ENCODE measurements around the gene TOR3A. TPM values are rescaled to one million over a fixed set of nuclear protein-coding genes. Genes with fewer than 3 reads are reported as not detected.

The TOR3A gene
- total RNA-seq, 1 experiment from 2014 or later, result 70.8 TPM

- H3K27me3 ChIP-seq (ENCODE audit: low read length), result no peaks in the 10 kb centered on the region
- no peak overlapping the region for H3K4me3 ChIP-seq (ENCODE audit: low read length)
- DNase-seq (no peak), ATAC-seq (no peak)
- peak overlapping the region; percentile 60 for H3K4me2 ChIP-seq (ENCODE audit: low read length)
- intact Hi-C loops (cut with micrococcal nuclease), result loop anchor here (5.0 kb wide), 1 partner anchor 166 kb away; the partner anchor contains the start of gene SOAT1
- H3K79me2 ChIP-seq (ENCODE audit: low read length), result peaks cover 54% of the 10 kb centered on the region
- H4K20me1 ChIP-seq (ENCODE audit: low read length), result peaks cover 2% of the 10 kb centered on the region; the same call in 1 of the 2 replicates
- no peak overlapping the region for H2AFZ ChIP-seq (ENCODE audit: low read length)
- CTCF ChIA-PET, result no interaction called here
- no peaks in the 10 kb centered on the region for H3F3A ChIP-seq (ENCODE audit: low read length, unreplicated experiment)
- BruUV-seq (replicated peaks), result no TSS peak
- peak overlapping the region; percentile 95 for H3K27ac ChIP-seq (ENCODE audit: low read length)
- H3K4me1 ChIP-seq (ENCODE audit: insufficient read depth, low read length), result peaks cover 60% of the 10 kb centered on the region
- TF ChIP-seq CTCF (conservative IDR thresholded peaks at IDR 0.05; ENCODE audit: low read depth, low read length) (no peak), EZH2 (IDR thresholded peaks at IDR 0.05; ENCODE audit: low read length, unreplicated experiment) (no peak), EZH2phosphoT487 (IDR thresholded peaks at IDR 0.05; ENCODE audit: borderline replicate concordance, low read length) (no peak)
- H3K9ac ChIP-seq (ENCODE audit: low read length), result peak overlapping the region; percentile 21; the same call in 1 of the 2 replicates
- no peaks in the 10 kb centered on the region for H3K9me3 ChIP-seq (ENCODE audit: low read length)
- peaks cover 21% of the 10 kb centered on the region for H3K36me3 ChIP-seq (ENCODE audit: low read depth, low read length)
- no peaks in the 10 kb centered on the region for H3K9me2 ChIP-seq (replicated peaks; ENCODE audit: low read length)
- POLR2A ChIA-PET (ENCODE audit: unreplicated experiment), result no interaction called here
Measured at GRCh38 chr1:179126338-179127060, 44.6 kb downstream of the TOR3A start.

- Histone ChIP-seq H3K9ac (ENCODE audit: low read length) (peak overlapping the region; percentile 21; the same call in 1 of the 2 replicates), H3K4me1 (ENCODE audit: insufficient read depth, low read length) (peaks cover 60% of the 10 kb centered on the region)
- no TSS peak for BruUV-seq (replicated peaks)
Measured at GRCh38 chr1:179127163-179127895, 45.5 kb downstream of the TOR3A start.

More at GRCh38 chr1:179127163-179127895, 45.5 kb downstream of the TOR3A start:
- Histone ChIP-seq H3K9me2 (replicated peaks; ENCODE audit: low read length) (no peaks in the 10 kb centered on the region), H4K20me1 (ENCODE audit: low read length) (peaks cover 3% of the 10 kb centered on the region; the same call in 1 of the 2 replicates), H3K4me3 (ENCODE audit: low read length) (no peak overlapping the region), H3K27ac (ENCODE audit: low read length) (peak overlapping the region; percentile 95), H3K36me3 (ENCODE audit: low read depth, low read length) (peaks cover 22% of the 10 kb centered on the region), H3K9me3 (ENCODE audit: low read length) (no peaks in the 10 kb centered on the region), H3F3A (ENCODE audit: low read length, unreplicated experiment) (no peaks in the 10 kb centered on the region), H3K4me2 (ENCODE audit: low read length) (peak overlapping the region; percentile 60), H2AFZ (ENCODE audit: low read length) (no peak overlapping the region), H3K27me3 (ENCODE audit: low read length) (no peaks in the 10 kb centered on the region), H3K79me2 (ENCODE audit: low read length) (peaks cover 62% of the 10 kb centered on the region)
- CTCF ChIA-PET, result no interaction called here
- peak; percentile 63 for DNase-seq
- ATAC-seq, result no peak
- POLR2A ChIA-PET (ENCODE audit: unreplicated experiment), result no interaction called here
- intact Hi-C loops (cut with micrococcal nuclease), result loop anchor here (5.0 kb wide), 1 partner anchor 165 kb away; the partner anchor contains the start of gene SOAT1
- TF ChIP-seq EZH2phosphoT487 (IDR thresholded peaks at IDR 0.05; ENCODE audit: borderline replicate concordance, low read length), result no peak
- no peak for TF ChIP-seq EZH2 (IDR thresholded peaks at IDR 0.05; ENCODE audit: low read length, unreplicated experiment)
- no peak for TF ChIP-seq CTCF (conservative IDR thresholded peaks at IDR 0.05; ENCODE audit: low read depth, low read length)

Data from PC-3 (cell line).